Dermis blood vessel endothelial cell (primary cell): ENCODE results near the gene VGLL3. TPM values are rescaled to one million over a fixed set of nuclear protein-coding genes. Genes with fewer than 3 reads are reported as not detected.
A peak's percentile ranks its signal among the peaks of the same experiment; 100 is the strongest.
"Not testable (repeated sequence)": the region's sequence is repeated elsewhere in the genome, so short reads cannot be mapped to it uniquely, and the experiment has no call there.

ENCODE experiments used
- DNase-seq: peaks from one replicate; pipeline ENCODE4 v3.0.0; 2010
- total RNA-seq: library from RNA; depleted of rRNA; stranded (reverse); fragments of >200 nt; gene quantifications from 2 replicates; pipeline ENCODE4 v1.2.3, GENCODE V29; 2014

VGLL3 gene
- total RNA-seq, 1 donor from 2014 or later: 1.0 TPM

DNA sequence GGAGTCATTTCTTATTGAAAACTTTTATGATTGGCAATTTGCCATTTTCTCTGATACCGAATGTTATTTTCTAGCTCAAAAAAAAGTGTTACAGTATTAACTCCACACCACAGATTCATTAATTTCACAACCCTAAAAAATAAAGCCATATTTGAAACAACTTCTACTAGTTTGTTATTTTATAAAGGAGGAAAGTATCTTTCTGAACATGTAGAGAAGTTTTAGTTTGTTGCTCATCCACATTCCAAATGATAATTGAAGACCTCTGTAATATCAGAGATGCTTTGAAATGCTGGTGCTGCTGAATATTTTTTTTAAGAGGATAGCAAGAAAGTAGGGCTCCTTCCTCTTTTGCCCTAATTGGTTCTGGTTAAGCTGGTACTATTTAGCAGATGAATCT, 1.9 kb downstream of the VGLL3 start:
- no peak for DNase-seq

DNA sequence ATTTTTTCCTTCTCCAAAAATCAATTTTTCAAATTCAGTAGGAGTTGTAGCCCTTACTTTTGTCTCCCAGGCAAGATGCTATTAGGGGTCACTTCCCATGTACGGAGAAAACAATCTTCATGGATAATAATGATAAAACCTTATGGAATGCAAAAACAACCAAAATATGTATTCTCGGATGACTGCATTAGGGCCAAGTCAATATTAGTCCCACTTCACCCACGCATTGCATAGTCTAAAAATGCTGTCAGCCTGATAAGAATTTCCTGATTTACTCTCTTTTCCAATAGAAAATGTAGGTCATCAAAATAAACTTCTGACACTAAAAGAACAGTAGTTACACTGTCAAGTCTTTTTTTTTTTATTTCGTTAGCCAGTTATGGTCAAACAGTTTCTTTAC, 2.7 kb downstream of the VGLL3 start:
- DNase-seq: peak; percentile 13

DNA sequence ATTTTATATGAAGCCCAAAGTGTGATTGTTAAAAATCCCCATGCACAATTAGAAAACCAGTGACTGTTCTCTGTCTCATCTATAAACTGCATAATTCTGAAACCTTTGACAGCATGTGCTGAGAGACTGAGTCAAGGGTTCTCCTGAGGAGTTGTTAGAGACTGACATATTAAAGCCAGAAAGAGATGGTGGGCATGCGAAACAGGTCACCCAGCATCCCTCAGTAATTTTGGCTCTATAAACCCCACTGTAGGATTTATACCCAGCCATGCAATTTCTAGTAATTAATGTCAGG, 3.6 kb downstream of the VGLL3 start:
- DNase-seq: no peak

DNA sequence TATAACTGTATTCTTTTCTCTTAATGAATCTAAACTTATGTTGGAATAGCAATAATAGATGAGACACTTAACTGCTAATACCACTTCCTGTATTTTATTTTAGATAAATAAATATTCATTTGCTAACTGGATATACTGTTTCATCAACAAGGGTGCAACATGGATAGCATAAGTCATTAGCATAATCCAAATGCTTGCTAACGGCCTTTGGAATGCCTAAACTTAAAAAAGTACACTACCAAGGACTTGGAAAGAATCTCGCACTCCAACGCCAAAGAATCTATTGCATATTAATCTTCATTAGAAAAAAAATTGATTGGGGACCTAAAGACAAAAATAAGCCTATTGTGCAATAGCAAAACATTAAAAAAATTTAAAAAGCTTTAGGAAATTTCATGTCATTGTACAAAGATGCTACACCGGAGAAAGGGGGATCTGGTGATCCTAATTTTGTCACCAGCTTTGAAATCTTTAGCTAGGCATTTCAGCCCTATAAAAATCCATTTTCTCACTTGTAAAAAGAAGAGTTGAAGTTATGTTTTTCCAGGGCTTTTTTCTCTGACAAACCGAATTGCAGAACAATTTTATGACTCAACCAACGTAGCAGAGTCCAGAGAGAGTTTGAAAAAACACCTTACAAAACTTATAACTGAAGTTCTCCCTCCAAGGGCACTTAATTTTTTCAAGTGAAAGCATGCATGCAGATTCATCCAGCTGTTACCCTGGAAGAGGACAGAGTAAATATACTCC, 4.1 kb downstream of the VGLL3 start:
- no peak for DNase-seq

DNA sequence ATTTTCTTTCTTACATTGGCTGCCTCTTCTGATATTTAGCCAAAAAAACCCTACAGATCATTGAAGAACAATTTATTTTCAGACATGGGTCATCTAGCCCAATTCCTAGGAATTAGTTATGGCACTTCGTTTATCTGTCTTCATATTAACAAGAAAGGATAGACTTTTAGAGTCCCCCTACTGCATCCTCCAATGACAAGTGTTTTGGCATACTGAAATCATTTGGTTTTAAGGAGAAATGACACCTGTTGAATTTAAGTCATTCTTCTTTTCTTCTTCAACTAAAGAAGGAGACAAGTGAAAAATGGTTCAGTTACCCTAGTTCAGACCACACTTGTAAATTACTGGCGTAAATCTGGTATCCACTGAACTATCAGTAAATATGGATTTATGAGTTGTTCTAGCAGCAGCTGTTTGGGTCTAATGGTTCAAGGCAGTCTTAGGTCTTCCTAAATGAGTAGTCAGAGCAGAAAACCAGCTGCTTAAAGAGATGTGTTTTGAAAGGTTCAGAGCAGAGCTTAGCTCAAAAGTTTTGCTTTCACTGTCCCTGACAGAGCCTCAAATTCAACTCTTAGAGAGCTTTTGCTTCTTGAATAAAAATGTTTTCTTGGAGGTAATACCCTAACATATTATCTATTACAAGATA, 5.6 kb downstream of the VGLL3 start:
- DNase-seq: no peak

DNA sequence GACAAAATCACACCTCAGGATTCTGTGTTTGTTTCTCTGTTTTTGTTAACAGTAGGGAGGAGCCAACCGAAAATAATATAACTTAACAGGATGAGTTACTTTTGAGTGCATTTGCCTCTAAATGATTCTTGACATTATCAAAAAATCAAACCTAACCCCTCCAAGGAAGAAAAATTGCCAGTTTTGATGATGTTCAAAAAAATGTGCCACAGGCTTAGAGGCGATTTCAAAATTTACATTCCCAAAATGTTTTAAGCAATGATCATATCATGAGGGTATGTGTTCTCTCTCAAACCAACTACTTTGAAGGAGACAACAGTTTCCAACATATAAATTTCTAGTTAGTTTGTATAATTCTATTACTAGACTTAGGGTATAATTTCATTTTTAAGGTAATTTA, 6.7 kb downstream of the VGLL3 start:
- no peak for DNase-seq

DNA sequence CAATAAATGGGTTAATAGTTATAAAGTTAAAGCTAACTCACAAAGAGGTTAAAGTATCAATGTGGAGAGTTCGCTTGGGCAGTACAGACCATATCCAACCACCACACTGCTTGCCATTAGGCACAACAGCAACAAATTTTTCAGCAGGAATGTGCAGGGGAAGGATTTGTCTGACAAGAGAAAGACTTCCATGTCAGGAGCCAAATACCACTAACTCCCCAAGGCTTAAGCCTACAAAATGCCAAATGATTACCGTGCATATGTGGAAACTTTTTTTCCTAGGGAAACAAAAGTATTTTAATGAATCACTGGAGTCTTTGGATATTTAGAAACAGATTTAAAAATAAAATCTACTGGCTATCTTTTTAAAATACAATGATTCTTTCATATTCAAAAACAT, 8.1 kb downstream of the VGLL3 start:
- DNase-seq: no peak

DNA sequence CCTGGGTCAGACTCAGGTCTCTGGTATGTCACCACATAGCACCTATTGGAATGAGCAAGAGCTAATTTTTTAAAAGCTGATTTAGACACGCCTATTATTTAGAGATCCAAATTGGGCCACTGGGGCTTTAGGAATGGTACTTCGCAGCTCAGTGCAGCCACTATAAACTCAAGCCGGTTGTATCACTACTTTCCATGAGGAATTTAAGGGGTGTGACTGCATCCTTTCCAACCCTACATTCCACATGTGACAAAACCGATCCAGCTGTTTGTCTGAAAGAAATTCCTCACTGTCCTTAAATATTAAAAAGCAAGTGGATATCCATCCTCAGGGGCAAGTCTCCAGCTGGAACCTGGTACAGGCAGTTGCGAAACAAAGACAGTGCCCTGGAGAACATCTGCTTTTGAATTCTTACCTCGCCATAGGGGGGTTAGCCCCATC, 12.8 kb downstream of the VGLL3 start:
- DNase-seq: no peak

DNA sequence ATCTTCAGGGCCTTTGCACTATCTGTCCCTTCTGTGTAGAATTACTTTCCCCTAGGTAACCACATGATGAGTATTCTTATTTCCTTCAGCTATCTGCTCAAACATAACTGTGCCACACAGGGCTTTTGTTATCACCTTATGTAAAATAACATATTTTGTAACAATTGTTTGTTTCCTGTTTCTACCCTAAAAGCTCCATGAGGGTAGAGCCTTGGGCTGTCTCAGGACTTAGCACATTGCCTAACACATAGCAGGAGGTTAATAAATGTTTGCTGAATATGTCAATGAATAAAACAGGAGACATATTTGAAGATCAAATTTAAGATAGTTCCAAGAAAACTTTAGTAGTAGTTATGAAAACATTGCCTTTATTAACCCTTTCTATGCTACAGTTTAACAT, 14.7 kb downstream of the VGLL3 start:
- DNase-seq: no peak

DNA sequence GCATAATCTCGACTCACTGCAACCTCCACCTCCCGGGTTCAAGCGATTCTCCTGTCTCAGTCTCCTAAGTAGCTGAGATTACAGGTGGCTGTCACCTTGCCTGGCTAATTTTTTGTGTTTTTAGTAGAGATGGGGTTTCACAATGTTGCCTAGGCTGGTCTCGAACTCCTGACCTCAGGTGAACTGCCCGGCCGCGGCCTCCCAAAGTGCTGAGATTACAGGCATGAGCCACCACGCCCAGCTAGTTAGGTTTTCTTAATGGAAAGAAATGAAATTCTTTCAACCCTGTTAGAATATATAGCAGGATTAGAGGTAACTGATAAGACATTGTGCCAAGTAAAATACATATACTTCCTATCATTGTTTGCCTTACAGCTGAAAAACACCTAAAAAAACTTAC, 16.8 kb downstream of the VGLL3 start:
- DNase-seq: not testable (repeated sequence)

DNA sequence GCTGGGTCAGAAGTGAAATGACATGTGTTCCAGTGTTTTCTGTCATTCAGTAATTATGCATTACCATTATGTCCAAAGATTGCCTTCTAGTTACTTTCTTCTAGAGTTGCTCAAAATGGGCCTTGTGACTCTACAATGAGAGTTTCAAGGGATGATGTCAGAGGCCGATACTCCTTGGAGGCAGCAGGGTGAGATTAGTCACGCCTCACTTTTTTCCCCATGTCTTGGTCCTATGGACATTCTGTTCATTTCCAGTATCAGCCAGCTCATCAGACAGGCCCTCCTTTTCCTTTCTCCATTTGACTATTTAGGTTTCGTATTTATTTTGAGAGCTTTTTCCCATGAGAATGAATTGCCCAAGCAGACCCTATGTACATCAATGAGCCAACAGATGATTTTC, 17.5 kb downstream of the VGLL3 start:
- DNase-seq: no peak

DNA sequence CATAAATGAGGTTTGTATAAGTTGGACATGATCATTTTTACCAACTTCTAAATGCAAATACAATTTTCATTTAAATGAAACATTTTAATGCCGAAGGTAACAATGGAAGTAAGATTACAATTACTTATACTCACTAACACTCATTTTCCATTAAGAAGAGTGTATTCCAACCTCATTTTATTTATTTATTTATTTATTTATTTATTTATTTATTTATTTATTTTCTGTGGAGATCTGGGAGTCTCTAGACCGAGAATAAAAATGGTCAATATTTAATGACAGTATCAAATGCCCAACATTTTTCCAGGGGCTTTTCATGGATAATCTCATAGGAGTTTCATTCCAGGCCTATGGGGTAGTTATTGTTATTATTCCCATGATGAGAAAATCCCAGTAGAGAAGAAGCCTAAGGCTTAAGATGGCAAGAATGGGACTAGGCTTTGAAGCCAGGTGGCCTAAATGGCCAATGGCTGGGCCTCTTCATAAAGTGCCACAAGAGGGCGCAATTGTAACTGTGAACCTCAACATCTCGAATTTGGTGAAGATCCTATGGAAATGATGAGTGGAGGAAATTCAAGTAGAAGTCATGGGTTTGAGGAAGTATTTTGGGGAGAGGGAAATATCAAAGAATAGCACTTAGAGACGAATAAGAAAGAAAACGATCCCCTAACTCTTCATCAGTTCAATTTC, 21.3 kb downstream of the VGLL3 start:
- peak; percentile 4 for DNase-seq

DNA sequence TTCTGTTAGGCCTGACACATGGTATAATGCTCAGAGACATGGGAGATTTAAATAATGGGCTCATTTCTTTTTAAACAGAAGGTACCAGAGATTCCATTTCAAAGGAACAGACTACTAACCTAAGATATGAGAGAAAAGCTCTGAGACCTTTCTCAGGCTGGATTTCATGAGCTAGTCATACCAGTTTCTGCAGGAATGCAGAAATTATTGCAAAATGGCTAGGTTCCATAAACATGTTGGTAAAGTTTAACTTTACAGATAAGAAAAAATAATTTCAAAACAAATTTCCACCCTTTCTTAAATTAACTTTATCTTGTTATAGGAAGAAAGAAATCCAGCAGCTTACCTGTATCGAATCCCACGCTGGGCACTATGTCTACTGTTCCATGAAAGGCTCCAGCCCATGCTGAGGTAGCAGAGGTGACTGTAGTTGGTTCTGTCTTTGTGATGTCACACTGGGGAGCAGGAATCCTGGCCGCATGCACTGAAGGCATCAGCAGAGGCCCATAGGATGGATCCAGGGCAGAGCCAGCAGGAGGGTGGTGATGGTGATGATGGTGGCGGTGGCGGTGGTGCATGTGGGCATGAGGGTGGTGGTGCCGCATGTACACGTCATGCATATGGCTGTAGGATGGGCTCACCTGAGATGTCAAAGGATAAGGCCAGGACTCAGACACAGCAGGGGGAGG, 22.6 kb downstream of the VGLL3 start:
- no peak for DNase-seq

DNA sequence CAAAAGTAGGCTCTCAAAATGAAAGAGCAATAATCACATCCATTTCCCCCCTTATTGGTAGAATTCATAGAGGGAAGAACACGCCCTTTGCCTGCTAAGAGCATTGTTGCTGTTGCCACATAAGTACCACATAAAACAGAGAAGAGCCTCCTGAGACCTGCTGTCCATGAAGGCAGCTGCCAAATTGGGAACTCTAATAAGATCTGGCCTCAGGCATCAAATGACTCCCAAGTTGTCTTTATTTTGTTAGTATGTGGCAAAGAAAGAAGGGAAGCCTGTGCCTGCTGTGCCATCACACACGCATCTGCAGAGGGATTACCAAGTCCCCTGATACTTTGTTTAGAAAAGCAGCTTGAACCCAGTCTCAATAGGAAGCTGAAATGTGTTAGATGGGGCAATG, 23.9 kb downstream of the VGLL3 start:
- DNase-seq: no peak

DNA sequence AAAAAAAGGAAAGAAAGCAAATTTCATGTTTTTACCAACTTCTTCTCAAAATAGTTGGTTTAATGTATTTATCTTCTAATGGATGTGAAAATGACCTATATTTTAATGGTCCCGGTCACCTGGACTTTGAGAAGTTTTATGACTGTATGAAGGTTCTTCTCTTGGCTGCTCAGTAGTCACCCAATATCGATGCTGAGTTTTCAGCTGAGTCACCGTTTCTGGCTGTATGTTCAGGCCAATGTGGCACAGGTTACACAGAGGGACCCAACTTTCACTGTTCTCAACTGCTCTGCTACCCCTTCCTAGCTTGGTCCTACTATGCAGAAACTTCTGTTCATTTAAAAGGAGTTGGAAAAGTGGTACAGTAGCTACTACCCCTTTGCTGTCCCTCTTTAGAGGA, 25.8 kb downstream of the VGLL3 start:
- DNase-seq: no peak

DNA sequence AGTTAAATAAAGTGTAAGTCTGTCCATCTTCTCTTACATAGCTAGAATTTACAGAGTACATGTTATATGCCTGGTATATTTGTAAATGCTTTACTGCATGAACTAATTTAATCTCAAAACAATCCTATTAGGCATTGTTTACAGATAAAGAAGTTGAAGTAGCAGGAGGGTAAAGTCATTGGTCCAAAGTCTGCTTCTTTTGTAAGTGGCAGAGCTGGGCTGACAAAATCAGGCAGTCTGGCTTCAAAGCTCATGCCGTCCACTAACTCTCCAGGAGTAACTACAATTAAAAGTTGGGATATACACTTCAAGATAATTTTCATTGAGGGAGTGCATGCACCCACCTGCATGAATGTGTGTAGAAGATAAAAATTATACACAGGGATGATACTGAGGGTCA, 27.3 kb downstream of the VGLL3 start:
- no peak for DNase-seq

DNA sequence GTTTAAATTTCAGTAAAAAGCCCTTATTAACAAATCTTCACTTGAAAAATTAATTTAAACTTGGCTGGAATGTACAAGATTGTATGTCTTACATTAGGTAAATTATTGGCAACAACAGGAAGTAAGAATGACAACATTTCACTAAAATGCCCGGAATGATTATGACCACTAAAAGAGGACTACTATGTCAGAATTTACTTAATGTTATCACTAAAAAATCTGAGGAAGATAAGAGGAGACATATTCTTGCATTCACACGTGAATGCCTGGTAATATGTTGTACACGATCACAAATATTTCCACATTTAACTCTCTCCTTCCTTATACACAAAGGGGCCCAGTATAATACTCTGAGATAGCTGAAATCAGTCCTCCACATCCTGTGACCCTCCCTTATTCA, 29.7 kb downstream of the VGLL3 start:
- no peak for DNase-seq

DNA sequence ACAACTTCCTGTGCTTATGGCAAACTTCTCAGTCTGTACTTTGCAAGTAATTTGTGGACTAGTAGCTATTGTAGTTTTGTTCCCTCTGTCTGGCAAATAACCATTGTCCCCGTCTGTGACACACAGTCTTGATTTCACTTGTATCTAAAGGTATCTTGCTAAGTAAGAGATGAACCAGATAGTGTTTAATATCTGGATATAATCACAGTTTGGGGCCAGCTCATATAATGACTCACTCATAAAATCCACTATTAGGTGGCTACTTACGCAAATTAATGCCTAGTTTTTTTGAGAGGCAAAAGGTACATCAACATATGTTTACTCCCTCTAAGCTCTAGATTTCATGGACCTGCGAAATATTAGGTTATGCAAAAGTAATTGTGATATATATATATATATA, 30.4 kb downstream of the VGLL3 start:
- DNase-seq: no peak

DNA sequence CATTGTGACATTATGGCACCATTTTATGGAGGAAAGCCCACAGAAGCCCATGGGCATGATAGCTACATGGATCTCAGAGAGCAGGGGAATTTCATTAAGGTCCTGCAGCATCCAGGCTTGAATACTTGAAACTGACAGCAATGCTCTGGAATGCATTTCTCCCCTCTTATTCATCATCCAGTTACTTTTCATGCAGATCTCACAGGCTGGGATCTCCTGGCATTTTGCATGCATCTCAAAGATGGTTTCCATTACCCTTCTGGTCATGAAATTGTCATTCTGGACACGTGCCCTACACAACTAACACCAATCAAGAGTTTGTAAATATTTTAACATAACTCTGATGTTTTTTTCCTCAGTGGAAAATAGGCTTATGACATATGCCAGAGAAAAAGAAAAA, 32.4 kb downstream of the VGLL3 start:
- DNase-seq: no peak

DNA sequence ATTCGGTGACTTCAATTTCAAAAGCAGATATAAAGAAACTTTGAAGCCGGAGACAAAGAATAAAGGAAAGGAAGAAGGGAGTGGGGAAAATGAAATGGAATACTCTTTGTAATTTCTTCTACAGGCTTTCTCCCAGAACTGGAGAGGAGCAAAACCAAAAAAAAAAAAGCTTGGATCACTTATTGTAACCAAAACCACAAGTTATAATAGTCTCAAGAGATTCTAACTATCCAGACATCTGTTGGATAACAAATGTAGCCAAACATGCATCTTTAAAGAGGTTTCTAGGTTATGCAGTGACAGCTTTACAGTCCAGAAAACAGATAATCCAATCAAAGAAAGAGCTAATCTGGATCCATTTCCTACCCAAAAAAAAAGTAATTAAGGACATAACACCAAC, 36.2 kb downstream of the VGLL3 start:
- DNase-seq: no peak

DNA sequence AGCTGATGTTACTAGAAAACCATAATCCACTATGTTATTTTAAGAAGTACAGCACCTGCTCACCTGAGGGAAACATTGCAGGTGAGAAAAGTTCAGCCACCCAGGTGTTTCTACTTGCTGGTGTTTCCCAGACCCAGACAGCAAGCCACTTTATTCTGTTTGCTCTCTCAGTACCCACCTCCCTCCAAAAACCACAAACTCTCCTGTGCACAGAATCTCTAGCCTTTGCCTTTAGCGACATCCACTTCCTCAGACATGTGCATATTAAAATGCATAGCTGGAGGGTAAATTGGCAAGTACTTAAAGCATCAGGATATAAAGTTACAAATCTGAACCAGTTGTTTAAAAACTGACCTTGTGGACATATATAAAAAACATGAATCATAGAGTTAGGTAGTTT, 36.7 kb downstream of the VGLL3 start:
- no peak for DNase-seq

DNA sequence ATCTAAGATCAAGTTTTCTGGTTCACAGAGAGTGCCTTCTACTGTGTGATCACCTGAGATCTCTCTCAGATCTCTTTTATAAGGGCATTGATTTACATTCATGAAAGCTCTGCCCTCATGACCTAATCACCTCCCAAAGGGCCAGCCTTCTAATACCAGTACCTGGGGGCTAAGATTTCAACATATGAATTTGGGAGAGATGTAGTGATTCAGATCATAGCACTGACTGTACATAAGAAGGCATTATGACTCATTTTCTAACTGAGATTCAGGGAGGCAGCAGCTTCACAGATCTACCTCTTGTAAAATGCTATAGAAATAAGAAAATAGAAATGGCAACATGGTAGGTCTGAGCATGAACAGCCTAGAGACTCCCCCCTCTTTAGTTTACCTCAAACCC, 39.6 kb downstream of the VGLL3 start:
- DNase-seq: no peak

DNA sequence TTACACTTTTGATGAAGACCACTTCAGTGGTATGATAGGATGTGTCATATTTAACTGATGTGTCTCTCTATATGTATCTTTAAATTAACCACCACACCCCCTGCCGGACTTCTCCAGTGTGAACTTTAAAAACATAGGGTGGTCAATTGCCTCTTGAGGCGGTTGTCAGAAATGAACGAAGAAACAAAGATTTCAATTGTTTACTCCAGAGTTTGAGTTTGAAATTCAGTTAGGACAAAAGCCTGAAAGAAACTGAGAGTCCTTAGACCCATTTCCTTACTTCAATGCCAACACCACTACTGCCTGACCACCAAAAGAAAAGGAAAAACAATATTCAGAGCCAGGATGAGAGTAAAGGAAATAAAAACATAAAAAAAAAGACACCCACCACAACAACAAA, 40.2 kb downstream of the VGLL3 start:
- DNase-seq: no peak

DNA sequence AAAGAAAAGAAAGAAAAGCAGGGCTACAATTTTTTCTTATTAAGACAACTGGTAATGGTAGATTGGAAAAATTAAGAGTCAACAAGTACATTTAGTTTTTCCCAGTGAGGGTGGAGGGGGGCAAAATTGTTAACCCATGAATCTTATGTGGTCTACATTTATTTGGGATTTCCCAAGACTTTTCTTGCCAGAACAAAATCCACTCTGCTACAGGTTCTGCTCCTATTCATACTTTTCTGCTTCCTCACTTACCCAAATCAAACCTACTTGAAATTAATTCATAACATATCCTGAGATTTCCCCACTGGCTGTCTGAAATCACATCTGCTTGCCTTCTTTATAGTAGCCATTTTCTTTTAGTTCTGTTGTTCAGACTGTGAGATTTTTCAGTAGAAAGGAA, 41.1 kb downstream of the VGLL3 start:
- no peak for DNase-seq
